ENCODE measurements around the gene PRKCE. TPM values are rescaled to one million over a fixed set of nuclear protein-coding genes. Genes with fewer than 3 reads are reported as not detected.

Gene PRKCE
- total and polyA plus RNA-seq, 11 donors: 4.1 to 22.3 (median 16.2) TPM

GRCh38 chr2:45806563-45807358, 155.3 kb downstream of the PRKCE start:
- DNase-seq (no peak), ATAC-seq (no peak)
- intact Hi-C loops (cut with DNase I): no loop called here
- Histone ChIP-seq H3K4me3 (no peak overlapping the region), H3K9me3 (no peaks in the 10 kb centered on the region), H3K27ac (no peak overlapping the region), H3K36me3 (no peaks in the 10 kb centered on the region), H3K4me1 (peaks cover 0 to 10% (median 0%) of the 10 kb centered on the region in 12 donors), H3K27me3 (no peaks in the 10 kb centered on the region)
- TF ChIP-seq CTCF (IDR thresholded peaks at IDR 0.05) (no peak), POLR2A (IDR thresholded peaks at IDR 0.05) (no peak)
- WGBS, 4 donors: 81 to 83% (median 83%) methylated on average over 8 of the region's 8 CpGs

- intact Hi-C loops (cut with DNase I): no loop called here
- H3K4me3 ChIP-seq: no peak overlapping the region
- ATAC-seq (no peak), DNase-seq (no peak)
- TF ChIP-seq CTCF (IDR thresholded peaks at IDR 0.05): no peak
- no peak for TF ChIP-seq POLR2A (IDR thresholded peaks at IDR 0.05)
- H3K36me3 ChIP-seq: no peaks in the 10 kb centered on the region
- H3K27ac ChIP-seq: no peak overlapping the region
- no peaks in the 10 kb centered on the region for H3K9me3 ChIP-seq
- peaks cover 0 to 23% (median 14%) of the 10 kb centered on the region in 12 donors for H3K4me1 ChIP-seq
- H3K27me3 ChIP-seq: no peaks in the 10 kb centered on the region
- WGBS, 4 donors: 45 to 70% (median 58%) methylated on average over 4 of the region's 4 CpGs
These were observed 156.9 kb downstream of the PRKCE start for GRCh38 chr2:45808294-45808800.

- 79 to 91% (median 84%) methylated on average over 4 of the region's 4 CpGs for WGBS, 4 donors
- intact Hi-C loops (cut with DNase I): no loop called here
- Histone ChIP-seq H3K27me3 (no peaks in the 10 kb centered on the region), H3K9me3 (no peaks in the 10 kb centered on the region), H3K36me3 (no peaks in the 10 kb centered on the region), H3K4me3 (no peak overlapping the region), H3K4me1 (peaks cover 0 to 31% (median 21%) of the 10 kb centered on the region in 12 donors), H3K27ac (no peak overlapping the region)
- no peak for TF ChIP-seq POLR2A (IDR thresholded peaks at IDR 0.05)
- DNase-seq: no peak
- ATAC-seq: no peak
These were observed 157.7 kb downstream of the PRKCE start for GRCh38 chr2:45809205-45809604.

- TF ChIP-seq POLR2A (IDR thresholded peaks at IDR 0.05) (no peak), CTCF (IDR thresholded peaks at IDR 0.05) (no peak)
- Histone ChIP-seq H3K9me3 (no peaks in the 10 kb centered on the region), H3K4me3 (no peak overlapping the region), H3K27me3 (no peaks in the 10 kb centered on the region), H3K4me1 (peaks cover 6 to 59% (median 39%) of the 10 kb centered on the region in 12 donors), H3K27ac (peak overlapping the region in 1 of 12 donors; percentile 78), H3K36me3 (no peaks in the 10 kb centered on the region)
- 88 to 94% (median 92%) methylated on average over 3 of the region's 3 CpGs for WGBS, 4 donors
- intact Hi-C loops (cut with DNase I): no loop called here
- DNase-seq (no peak), ATAC-seq (no peak)
These were observed 160.6 kb downstream of the PRKCE start for GRCh38 chr2:45812011-45812500.
